Posterior cingulate gyrus (tissue), 11 donors: ENCODE results near the gene NBEAL2.
A peak's percentile ranks its signal among the peaks of the same experiment; 100 is the strongest.

Source experiments
- DNase-seq, 10 donors: peaks; one replicate each; pipeline versions ENCODE4 v3.0.0 to v3.0.0-alpha.2; 2020 to 2021; ENCODE audit warnings: mixed read lengths in 3 of 10
- intact Hi-C: fragments of 100-400 bp; cut with DNase I; formaldehyde crosslinking; loops from one replicate; pipeline ENCODE4 v1.15.1; 2023

The NBEAL2 gene

DNA sequence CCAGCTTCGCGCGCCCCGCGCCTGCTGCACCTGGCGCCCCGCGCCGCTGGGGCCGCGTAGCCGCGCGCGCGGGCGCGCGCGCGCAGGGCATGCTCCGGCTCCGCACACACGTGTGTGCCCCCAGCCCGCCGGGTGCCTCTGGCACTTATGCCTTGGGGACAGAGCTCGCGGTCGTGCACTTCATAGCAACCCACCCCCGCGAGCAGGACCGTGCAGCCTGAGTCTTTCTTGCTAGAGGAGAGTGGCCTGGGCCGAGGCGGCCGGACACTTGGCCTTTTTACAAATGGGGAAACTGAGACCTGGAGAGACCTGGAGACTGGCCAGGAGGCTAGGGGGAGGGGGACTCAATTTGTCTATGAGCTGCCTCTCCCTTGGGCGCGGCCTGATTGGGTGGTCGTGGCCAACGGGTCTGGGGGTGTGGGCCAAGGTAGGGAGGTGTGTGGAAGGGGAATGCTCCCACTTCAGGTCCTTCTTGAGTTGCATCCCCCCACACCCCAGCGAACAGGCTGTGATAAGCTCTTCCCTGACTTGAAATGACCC, 562 bp downstream of the NBEAL2 start:
- intact Hi-C loops = loop anchor here (5.0 kb wide), 1 partner anchor 302 kb away; the partner anchor contains the start of genes KIF9 and KLHL18
- peak in 3 of 10 donors; percentile 63 to 86 (median 84) for DNase-seq

DNA sequence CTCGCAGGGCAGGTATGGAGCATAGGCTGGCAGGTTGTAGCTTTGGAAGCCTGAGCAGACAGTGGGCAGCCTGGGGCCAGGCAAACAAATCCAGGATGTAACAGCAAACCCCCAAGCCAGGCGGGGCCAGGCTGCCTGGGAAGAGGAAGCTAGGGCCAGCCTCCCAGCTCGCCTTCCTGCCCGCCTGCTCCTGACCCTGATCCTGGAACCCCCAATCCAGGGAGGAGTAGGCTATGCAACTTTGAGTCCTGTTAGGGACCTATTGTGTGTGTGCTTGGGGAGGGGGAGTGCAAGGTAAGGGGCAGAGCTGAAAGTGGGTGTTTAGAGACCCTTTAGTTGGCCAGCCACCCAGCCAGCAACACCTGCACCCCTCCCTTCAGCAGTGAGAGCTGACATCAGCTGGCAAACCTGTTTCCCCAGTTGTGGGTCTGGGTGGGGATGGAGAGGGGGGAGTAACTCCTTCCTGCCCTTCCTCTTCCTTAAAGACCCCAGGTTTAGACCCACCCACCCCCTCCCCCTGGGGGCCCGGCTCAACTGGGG, 2.5 kb downstream of the NBEAL2 start:
- intact Hi-C loops = no loop called here
- peak in 3 of 10 donors; percentile 35 to 76 (median 72) for DNase-seq

DNA sequence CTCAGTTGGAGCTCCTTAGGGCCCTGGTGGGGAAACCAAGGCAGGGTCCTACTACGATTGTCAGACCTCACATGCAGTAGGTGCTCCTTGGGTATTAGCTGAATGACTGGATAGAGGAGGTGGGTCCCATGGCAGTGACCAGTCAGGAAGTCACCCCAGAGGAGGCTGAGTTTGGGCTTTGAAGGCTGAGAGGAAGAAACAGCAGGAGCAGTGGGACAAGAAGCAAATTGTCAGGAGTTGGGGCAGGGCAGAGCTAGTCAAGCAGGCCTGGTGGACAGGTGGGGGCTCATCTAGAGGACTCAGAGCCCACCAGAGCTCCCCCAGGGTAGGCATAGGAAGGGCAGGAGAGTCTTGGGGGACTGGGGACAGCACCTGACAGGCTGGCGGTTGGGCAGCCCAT, 3.1 kb downstream of the NBEAL2 start:
- DNase-seq = peak in 2 of 10 donors; percentile 17 to 25

DNA sequence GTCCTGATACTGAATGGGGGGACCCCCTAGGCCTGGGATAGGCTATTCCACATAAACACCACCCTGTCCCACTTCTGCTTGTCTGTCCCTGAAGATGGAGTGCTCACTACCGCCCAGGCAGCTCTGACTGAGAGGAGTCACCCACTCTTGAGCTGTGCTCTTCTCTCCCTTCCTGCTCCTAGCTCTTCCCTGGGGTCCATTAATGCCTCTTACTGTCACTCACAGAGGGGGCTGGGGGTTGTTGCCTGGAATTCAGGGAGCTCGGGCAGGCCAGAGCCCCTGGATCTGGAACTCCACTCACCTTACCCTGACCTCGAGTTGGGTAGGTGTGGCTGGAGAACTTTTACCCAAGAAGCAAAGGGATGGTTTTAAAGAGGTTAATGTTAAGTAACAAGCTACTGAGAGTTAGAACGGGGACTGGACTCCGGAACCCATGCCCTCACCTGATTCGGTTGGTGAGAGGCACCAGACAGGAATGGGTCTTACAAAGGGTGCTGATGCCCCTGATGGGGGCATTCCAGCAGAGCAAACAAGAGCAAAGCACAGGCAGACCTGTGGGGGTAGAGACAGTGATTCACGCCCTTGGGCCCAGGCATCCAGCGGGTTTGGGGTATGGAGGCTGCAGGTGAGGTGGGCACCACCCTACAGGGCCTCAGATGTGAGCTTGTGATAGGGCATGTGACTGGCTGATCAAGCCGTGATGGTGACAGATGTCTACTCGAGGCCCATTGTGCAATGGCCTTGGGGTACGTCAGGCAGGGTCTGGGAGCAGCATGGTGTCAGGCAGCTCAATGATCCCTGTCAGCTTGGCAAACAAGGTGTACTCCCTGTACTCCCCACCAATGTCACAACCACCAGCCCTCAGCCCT, 5.4 kb downstream of the NBEAL2 start:
- peak in 4 of 10 donors; percentile 0 to 72 (median 32) for DNase-seq
- intact Hi-C loops = no loop called here

More for the DNA sequence above, 3.1 kb downstream of the NBEAL2 start:
- intact Hi-C loops = no loop called here

DNA sequence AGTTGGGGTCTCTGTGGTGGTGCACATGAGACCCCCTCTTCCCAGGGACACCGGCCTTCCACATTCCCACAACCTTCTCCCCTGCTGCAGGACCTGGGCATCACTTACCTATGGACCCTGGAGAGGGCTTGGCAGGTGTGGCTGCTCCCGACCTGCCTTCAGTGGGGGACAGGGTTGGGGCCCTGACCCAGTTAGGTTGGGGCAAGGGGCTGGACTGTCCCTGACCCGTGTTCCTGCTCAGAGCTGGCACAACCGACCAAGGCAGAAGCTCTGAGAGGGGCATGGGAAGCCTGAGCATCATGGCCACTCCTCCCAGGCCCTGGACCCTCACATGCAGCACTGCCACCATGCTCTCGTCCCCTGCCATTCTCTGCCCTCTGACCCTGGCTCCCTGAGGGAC, 6.1 kb downstream of the NBEAL2 start:
- DNase-seq = peak in 4 of 10 donors; percentile 1 to 52 (median 14)
- intact Hi-C loops = no loop called here

DNA sequence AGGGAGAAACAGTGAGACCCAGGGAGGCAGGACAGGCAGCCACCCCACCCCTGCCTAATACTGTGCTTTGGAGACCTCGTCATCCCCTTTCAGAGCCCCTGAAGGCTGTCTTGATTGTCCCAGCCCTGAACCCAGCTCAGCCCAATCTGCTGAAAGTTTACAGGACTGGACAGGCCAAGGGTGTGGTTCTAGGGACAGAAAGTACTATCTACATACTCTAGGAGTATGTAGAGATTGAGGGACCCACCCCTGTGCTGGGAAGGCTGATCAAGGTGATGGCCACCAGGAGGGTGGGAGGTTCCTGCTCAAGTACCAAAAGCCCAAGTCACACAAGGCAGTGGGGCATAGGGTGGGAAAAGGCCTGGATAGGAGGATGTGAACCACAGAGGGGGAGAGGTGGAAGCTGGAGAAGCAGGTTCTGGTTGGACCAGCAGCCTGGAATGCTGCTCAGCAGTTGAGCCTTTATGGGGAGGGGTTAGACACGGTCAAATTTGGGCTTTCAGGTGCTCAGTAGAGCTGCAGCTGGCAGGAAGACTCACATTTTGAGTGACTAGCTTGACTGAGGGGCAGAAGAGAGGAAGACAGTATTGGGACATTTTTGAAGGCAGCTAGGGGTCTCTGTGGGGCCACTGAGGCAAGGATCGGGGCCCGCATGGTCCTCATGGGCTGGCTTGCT, 6.7 kb downstream of the NBEAL2 start:
- DNase-seq = peak in 4 of 10 donors; percentile 1 to 43 (median 14)
- intact Hi-C loops = no loop called here

DNA sequence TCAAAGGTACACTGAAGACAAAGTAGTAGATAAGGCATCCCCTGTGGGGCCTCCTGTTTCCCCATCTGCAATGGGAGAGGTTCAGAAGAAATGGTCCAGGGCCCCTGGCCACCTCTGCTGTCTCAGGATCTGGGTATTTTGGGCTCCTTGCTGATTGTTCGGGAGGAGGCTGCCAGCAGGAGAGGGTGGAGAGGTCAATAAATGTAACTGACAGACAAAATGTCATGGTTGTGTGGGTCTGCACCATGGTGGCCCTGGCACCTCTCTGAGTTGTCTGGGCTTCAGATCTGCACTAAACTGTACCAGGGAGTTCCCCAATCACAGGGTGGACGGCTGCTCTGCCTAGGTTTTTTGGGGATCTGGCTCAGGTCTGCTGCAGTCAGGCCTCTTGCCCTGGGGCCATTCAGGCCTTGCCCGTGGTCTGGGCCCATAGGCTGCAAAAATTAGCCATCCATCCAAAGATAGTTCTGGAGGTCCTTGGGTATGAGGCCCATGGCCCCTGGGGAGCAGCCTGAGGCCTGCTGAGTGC, 7.4 kb downstream of the NBEAL2 start:
- intact Hi-C loops = no loop called here
- DNase-seq = peak in 2 of 10 donors; percentile 58 to 74

DNA sequence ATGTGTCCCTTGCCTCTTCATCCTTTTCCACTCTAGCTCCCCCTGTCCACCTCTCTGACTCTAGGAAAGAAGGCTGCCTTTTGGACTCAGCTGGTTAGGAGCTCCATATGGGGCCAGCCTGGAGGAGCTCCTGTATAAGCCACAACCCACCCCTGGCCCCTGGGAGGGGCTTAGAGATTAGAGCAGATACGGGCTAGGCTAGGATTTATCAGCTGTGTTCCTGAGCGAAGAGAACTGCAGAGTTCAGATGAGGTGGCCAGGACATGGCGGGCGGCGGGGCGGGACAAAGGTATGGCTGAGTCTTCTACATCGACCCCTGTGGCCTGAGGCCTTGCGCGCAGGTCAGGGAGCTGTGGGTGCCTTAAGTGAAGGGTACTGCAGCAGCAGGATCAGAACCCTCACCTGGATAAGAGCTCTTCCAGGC, 7.9 kb downstream of the NBEAL2 start:
- intact Hi-C loops = no loop called here
- peak in 1 of 10 donors; percentile 57 for DNase-seq

DNA sequence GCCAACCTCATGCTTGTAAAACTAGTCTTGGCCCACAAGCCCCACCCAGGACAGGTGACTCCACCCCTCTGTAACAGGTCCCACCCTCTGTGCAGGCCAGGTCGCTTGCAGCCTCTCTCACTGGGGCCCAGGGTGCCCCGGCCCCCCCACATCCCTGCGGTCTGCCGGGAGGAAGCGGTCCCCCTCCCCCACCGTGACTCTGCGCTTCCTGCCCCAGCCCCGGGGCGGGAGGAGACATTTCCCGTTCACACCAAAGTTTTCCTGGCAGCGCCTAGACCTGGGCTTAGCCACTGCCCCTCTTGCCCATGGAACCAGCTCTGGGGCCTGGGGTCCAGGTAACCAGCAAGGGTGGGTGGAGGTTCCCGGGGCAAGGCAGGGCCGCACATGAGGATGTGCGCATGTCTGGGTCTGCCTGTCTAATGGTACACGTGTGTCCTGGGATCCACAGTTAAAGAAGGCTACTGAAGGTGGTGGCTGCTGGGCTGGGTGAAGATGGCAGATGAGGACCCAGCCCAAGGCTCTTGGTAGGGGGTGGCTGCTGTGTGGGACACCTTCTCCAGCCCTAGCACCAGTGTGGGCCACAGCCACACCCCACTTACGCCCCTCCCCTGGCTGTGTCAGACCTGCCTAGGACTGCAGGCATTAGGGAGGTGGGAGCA, 8.4 kb downstream of the NBEAL2 start:
- intact Hi-C loops = no loop called here

DNA sequence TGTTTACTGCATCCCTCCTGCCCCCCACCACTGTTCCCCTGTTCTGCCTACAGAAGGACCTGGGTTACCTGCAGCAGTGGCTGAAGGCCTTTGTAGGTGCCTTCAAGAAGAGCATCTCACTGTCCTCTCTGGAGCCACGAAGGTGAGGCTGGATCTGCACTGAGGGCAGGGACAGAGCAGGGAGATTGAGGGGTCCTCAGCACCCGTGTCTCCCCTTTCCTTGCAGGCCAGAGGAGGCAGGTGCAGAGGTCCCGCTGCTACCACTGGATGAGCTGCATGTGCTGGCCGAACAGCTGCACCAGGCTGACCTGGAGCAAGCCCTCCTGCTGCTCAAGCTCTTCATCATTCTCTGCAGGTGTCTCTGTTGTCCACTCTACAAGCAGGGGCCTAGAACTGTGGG, 9.2 kb downstream of the NBEAL2 start:
- intact Hi-C loops = no loop called here
- no peak for DNase-seq

More for the DNA sequence above, 8.4 kb downstream of the NBEAL2 start:
- peak in 2 of 10 donors; percentile 25 to 86 for DNase-seq

DNA sequence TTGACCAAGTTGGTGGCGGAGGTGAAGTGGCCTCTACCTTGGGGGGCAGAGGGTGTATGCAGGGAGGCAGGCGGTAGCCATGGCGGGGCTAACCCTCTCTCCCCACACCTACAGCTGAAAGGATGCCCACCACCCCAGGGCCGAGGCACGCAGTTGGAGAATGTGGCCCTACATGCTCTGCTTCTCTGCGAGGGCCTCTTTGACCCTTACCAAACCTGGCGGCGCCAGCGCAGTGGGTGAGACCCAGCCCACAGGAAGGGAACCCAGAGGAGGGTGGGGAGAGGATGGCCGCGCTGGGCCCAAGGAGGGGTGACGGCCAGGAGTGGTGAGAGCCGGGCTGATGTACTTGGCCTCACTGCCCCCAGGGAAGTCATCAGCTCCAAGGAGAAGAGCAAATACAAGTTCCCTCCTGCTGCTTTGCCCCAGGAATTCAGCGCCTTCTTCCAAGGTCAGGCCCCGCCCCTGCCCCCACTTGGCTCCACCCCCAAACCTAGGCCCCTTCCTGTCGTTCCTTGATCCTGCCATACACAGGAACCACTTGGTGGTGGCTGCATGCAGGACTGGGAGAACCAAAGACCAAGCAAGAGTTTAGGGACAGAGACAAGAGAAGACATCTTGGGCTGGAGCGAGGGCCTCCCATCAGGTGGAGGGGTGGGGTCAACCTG, 9.8 kb downstream of the NBEAL2 start:
- DNase-seq = no peak
- intact Hi-C loops = no loop called here

DNA sequence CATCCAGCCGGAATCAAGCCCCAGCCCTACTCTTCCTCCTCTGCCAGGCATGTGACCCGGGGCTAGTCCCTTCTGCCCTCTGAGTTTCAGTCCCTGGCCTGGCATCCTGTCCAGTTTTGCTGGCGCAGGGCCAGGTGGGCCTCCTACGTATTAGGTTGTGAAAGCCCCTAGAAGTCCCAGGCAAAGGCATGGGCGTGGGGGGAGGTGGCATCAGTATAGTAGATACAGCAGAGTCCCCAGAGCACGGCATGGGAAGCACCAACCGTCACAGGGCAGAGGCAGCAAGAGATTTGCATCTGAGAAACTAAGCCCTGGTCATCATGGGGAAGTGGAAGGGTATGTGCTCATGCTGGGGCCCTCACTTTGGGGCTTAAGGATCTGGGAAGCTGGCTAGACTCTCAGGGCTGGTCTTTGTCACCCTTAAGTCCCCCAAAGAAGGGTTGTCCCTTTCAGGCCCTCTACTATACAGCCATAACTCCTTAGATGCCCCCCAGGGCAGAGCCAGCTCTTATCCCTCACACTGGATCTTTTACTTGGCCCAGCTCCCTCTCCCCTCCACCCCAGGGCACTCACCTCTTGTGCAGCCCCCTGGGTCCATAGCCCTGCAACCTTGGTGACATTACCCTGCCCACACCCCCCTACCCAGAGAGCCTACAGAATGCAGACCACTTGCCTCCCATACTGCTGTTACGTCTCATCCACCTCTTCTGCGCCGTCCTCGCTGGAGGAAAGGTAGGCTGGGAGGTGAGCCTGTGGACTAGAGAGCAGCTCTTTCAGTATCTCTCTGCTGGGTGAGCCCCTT, 11.3 kb downstream of the NBEAL2 start:
- intact Hi-C loops = no loop called here
- peak in 1 of 10 donors; percentile 34 for DNase-seq

DNA sequence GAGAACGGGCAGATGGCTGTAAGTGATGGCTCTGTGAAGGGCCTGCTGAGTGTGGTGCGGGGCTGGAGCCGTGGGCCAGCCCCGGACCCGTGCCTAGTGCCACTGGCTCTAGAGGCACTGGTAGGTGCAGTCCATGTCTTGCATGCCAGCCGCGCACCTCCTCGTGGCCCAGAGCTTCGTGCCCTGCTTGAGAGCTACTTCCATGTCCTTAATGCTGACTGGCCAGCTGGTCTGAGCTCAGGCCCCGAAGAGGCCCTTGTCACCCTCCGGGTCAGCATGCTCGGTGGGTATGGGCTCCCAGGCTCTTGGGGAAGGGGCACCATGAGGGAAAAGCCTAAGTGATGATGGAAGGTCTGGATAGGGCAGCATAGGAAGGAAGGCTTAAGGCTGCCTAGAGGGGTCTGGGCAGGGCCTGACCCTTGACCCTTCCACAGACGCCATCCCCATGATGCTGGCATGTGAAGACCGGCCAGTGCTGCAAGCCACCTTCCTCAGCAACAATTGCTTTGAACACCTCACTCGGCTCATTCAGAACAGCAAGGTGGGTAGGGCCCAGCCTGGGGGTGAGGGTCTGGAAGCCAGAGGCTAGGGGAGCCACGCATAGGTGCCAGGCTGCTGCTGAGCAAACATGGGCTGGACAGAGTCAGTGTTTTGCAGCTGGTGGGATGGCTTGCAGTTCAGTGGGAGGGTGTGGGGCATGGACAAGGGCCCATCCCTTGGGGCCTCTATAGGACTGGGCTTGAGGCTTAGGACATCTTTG, 12.1 kb downstream of the NBEAL2 start:
- intact Hi-C loops = no loop called here
- peak in 1 of 10 donors; percentile 11 for DNase-seq

DNA sequence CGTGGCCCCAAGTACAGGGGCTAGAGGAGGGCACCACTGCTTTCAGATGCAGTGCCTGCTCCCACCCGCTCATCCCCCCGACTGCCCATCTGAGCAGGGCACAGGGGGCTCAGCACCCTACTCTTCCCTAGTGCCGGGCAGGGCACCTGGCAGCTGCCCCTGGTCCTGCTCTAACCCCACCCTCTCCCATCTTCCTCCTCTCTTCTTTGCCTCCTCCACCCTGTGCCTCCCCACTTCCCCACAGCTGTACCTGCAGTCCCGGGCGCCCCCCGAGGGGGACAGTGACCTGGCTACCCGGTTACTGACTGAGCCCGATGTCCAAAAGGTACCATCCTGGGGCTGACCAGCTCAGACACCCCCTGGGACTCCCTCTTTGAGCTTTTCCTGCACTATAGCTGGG, 12.8 kb downstream of the NBEAL2 start:
- intact Hi-C loops = no loop called here
- peak in 1 of 10 donors; percentile 13 for DNase-seq

DNA sequence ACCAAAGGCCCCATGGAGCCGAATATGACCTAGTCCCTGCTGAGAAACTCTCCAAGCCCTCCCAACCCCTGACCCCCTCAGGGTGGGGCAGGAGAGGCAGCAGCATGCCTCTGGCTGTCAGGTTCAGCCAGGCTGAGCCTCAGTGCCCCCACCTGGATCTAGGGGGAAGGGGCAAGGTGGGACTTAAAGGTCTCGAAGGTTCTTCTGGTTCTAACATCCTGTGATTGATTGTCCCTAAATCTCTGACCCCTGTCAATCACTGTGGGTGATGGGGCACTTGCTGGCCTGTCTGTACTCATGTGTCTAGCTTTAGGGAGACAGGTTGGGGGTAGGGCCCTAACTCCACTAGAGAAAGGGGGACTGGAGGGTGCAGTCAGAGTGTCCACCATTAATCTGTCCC, 13.8 kb downstream of the NBEAL2 start:
- intact Hi-C loops = no loop called here
- peak in 1 of 10 donors; percentile 40 for DNase-seq

DNA sequence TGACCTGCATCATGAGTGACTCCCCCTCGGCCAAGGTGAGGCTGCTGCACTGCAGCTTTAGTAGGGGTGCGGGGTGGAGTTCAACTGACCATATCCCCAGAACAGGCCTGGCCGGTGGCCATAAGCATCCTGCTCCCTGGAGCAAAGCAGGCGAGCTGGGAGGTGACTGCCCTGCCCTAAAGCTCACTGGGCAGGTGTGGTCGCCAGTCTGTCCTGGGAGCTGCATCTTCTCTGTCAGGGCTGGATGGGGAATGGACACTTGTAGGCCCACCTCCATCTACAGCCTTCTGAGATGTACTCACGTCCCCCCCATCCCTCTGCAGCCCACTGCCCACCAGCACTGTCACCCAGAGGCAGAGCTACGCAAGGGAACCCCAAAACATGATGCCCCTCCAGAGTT, 14.5 kb downstream of the NBEAL2 start:
- peak in 3 of 10 donors; percentile 11 to 49 (median 30) for DNase-seq
- intact Hi-C loops = no loop called here

DNA sequence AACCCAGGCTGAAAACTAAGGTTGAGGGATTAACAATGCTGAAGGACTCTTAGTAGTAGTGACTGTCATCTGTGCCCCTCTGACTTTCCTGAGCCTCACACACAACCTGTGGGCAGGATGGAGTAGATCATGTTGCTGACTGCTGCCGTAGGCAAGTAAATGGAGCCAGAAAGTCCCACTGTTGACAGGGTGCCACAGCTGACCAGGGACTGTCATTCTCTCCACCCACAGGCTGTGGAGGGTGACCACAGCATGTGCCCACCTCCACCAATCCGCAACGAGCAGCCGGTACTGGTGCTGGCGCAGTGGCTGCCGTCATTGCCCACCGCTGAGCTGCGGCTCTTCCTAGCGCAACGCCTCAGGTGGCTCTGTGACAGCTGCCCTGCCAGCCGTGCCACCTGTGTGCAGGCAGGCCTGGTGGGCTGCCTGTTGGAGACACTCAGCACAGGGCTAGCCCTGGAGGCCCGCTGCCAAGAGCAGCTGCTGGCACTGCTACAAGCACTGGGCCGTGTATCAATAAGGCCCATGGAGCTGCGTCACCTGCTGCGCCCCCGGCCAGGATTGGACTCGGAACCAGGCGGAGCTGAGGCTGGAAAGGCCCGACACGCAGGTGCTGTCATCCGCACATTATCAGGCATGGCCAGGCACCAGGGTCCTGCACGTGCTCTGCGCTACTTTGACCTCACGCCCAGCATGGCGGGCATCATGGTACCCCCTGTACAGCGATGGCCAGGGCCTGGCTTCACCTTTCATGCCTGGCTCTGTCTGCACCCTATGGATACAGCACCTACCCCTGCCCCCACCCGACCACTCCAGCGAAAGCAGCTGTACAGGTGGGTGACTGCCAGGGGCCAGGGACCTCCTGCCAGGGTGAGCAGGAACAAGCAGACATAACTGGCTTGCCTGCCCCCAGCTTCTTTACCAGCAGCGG, 15.6 kb downstream of the NBEAL2 start:
- intact Hi-C loops = no loop called here
- peak in 4 of 10 donors; percentile 28 to 79 (median 72) for DNase-seq
